Gastrocnemius medialis (tissue), 4 donors: Measurements from ENCODE around the gene EDN1.

Experiments
- CTCF ChIP-seq, 5 experiments: fragments of 450-650 bp in 3 of 5; fragments of 200-600 bp in 2 of 5; sonication (generic) in 2 of 5; IDR thresholded peaks in 4 of 5; conservative IDR thresholded peaks in 1 of 5; 1 replicate in 4 of 5; 2 replicates in 1 of 5; pipeline ENCODE4 v1.5.1; 2016 to 2019; ENCODE audit warnings: antibody characterized with exemption in 5 of 5, mild to moderate bottlenecking in 3 of 5, moderate library complexity in 3 of 5
- POLR2A ChIP-seq, 2 donors: fragments of 450-650 bp; IDR thresholded peaks; one replicate each; pipeline ENCODE4 v1.6.1; 2017; ENCODE audit warnings: antibody characterized with exemption in 2 of 2, mild to moderate bottlenecking in 2 of 2, moderate library complexity in 2 of 2

- TF ChIP-seq CTCF (IDR thresholded peaks at IDR 0.05 in 4 of 5, conservative IDR thresholded peaks at IDR 0.05 in 1 of 5) (no peak), POLR2A (IDR thresholded peaks at IDR 0.05) (no peak)
These were observed 46.2 kb downstream of the EDN1 start for GRCh38 chr6:12336121-12336971.
